ENCODE measurements around the gene GPANK1. TPM values are rescaled to one million over a fixed set of nuclear protein-coding genes. Genes with fewer than 3 reads are reported as not detected.

The GPANK1 gene
- total and polyA plus RNA-seq, 5 donors, result 16.8 to 24.6 (median 22.2) TPM

GRCh38 chr6:31705931-31706330, 41.1 kb upstream of the GPANK1 start:
- DNase-seq (no peak), ATAC-seq (no peak)
- intact Hi-C loops (cut with DNase I), result no loop called here
- no peak overlapping the region for H3K4me3 ChIP-seq (ENCODE audit: low read length)
- peaks cover 7% of the 10 kb centered on the region for H3K4me1 ChIP-seq (ENCODE audit: control insufficient read depth, insufficient read depth, low read length)
- H3K27me3 ChIP-seq (ENCODE audit: control insufficient read depth, insufficient read depth), result no peaks in the 10 kb centered on the region
- H3K9me3 ChIP-seq (ENCODE audit: control insufficient read depth, low read length), result no peaks in the 10 kb centered on the region
- WGBS, result 91% methylated on average over 6 of the region's 6 CpGs
- no peak overlapping the region for H3K27ac ChIP-seq (ENCODE audit: low read length)

- H3K27me3 ChIP-seq (ENCODE audit: control insufficient read depth, insufficient read depth), result no peaks in the 10 kb centered on the region
- peaks cover 7% of the 10 kb centered on the region for H3K4me1 ChIP-seq (ENCODE audit: control insufficient read depth, insufficient read depth, low read length)
- ATAC-seq (peak; percentile 98), DNase-seq (peak; percentile 99 to 100 (median 100))
- H3K9me3 ChIP-seq (ENCODE audit: control insufficient read depth, low read length), result no peaks in the 10 kb centered on the region
- intact Hi-C loops (cut with DNase I), result no loop called here
- peak within 1 kb of the TSS; percentile 84 for H3K4me3 ChIP-seq (ENCODE audit: low read length)
- 1% methylated on average over 54 of the region's 54 CpGs for WGBS
- H3K27ac ChIP-seq (ENCODE audit: low read length), result peak within 1 kb of the TSS; percentile 98
Observed at GRCh38 chr6:31702819-31703716, 38.3 kb upstream of the GPANK1 start, which contains the start of gene ABHD16A. ABHD16A (minus strand) TSS chr6:31703324; CDS start chr6:31703281, 43 bp downstream.

GRCh38 chr6:31702405-31702818, 37.6 kb upstream of the GPANK1 start:
- Histone ChIP-seq H3K27me3 (ENCODE audit: control insufficient read depth, insufficient read depth) (no peaks in the 10 kb centered on the region), H3K4me1 (ENCODE audit: control insufficient read depth, insufficient read depth, low read length) (peaks cover 7% of the 10 kb centered on the region), H3K4me3 (ENCODE audit: low read length) (peak overlapping the region; percentile 84), H3K9me3 (ENCODE audit: control insufficient read depth, low read length) (no peaks in the 10 kb centered on the region), H3K27ac (ENCODE audit: low read length) (peak overlapping the region; percentile 98)
- intact Hi-C loops (cut with DNase I), result no loop called here
- ATAC-seq (peak; percentile 8 to 33), DNase-seq (no peak)
- WGBS, result 1% methylated on average over 10 of the region's 10 CpGs

- Histone ChIP-seq H3K27ac (ENCODE audit: low read length) (peak overlapping the region; percentile 31), H3K4me1 (ENCODE audit: control insufficient read depth, insufficient read depth, low read length) (peaks cover 7% of the 10 kb centered on the region), H3K9me3 (ENCODE audit: control insufficient read depth, low read length) (no peaks in the 10 kb centered on the region), H3K4me3 (ENCODE audit: low read length) (peak overlapping the region; percentile 84), H3K27me3 (ENCODE audit: control insufficient read depth, insufficient read depth) (no peaks in the 10 kb centered on the region)
- 17% methylated on average over 7 of the region's 7 CpGs for WGBS
- ATAC-seq (no peak), DNase-seq (peak in 1 of 3 donors; percentile 49)
- intact Hi-C loops (cut with DNase I), result no loop called here
Observed at GRCh38 chr6:31701666-31702404, 37.0 kb upstream of the GPANK1 start.

GRCh38 chr6:31700740-31701401, 36.1 kb upstream of the GPANK1 start:
- H3K9me3 ChIP-seq (ENCODE audit: control insufficient read depth, low read length), result no peaks in the 10 kb centered on the region
- intact Hi-C loops (cut with DNase I), result no loop called here
- ATAC-seq (no peak), DNase-seq (no peak)
- WGBS, result 85% methylated on average over 5 of the region's 5 CpGs
- H3K4me1 ChIP-seq (ENCODE audit: control insufficient read depth, insufficient read depth, low read length), result peaks cover 7% of the 10 kb centered on the region
- H3K4me3 ChIP-seq (ENCODE audit: low read length), result no peak overlapping the region
- no peaks in the 10 kb centered on the region for H3K27me3 ChIP-seq (ENCODE audit: control insufficient read depth, insufficient read depth)
- H3K27ac ChIP-seq (ENCODE audit: low read length), result no peak overlapping the region

- Histone ChIP-seq H3K4me1 (ENCODE audit: control insufficient read depth, insufficient read depth, low read length) (peaks cover 7% of the 10 kb centered on the region), H3K27me3 (ENCODE audit: control insufficient read depth, insufficient read depth) (no peaks in the 10 kb centered on the region), H3K4me3 (ENCODE audit: low read length) (no peak overlapping the region), H3K27ac (ENCODE audit: low read length) (no peak overlapping the region), H3K9me3 (ENCODE audit: control insufficient read depth, low read length) (no peaks in the 10 kb centered on the region)
- no peak for ATAC-seq
- intact Hi-C loops (cut with DNase I), result no loop called here
- 39% methylated on average over 3 of the region's 3 CpGs for WGBS
- DNase-seq, result no peak
Observed at GRCh38 chr6:31697555-31697954, 32.8 kb upstream of the GPANK1 start.

- Histone ChIP-seq H3K9me3 (ENCODE audit: control insufficient read depth, low read length) (no peaks in the 10 kb centered on the region), H3K4me3 (ENCODE audit: low read length) (no peak overlapping the region), H3K27me3 (ENCODE audit: control insufficient read depth, insufficient read depth) (no peaks in the 10 kb centered on the region), H3K27ac (ENCODE audit: low read length) (no peak overlapping the region), H3K4me1 (ENCODE audit: control insufficient read depth, insufficient read depth, low read length) (no peaks in the 10 kb centered on the region)
- no peak for DNase-seq
- intact Hi-C loops (cut with DNase I), result no loop called here
- no peak for ATAC-seq
- WGBS, result 89% methylated on average over 6 of the region's 6 CpGs
Observed at GRCh38 chr6:31693535-31693934, 28.7 kb upstream of the GPANK1 start.

GRCh38 chr6:31692886-31693285, 28.1 kb upstream of the GPANK1 start:
- no peak overlapping the region for H3K4me3 ChIP-seq (ENCODE audit: low read length)
- intact Hi-C loops (cut with DNase I), result no loop called here
- ATAC-seq (no peak), DNase-seq (no peak)
- H3K27ac ChIP-seq (ENCODE audit: low read length), result no peak overlapping the region
- no peaks in the 10 kb centered on the region for H3K4me1 ChIP-seq (ENCODE audit: control insufficient read depth, insufficient read depth, low read length)
- WGBS, result 85% methylated on average over 9 of the region's 9 CpGs
- no peaks in the 10 kb centered on the region for H3K27me3 ChIP-seq (ENCODE audit: control insufficient read depth, insufficient read depth)
- H3K9me3 ChIP-seq (ENCODE audit: control insufficient read depth, low read length), result no peaks in the 10 kb centered on the region

GRCh38 chr6:31692353-31692752, 27.6 kb upstream of the GPANK1 start:
- ATAC-seq, result no peak
- no peak for DNase-seq
- no peaks in the 10 kb centered on the region for H3K9me3 ChIP-seq (ENCODE audit: control insufficient read depth, low read length)
- no peaks in the 10 kb centered on the region for H3K27me3 ChIP-seq (ENCODE audit: control insufficient read depth, insufficient read depth)
- intact Hi-C loops (cut with DNase I), result no loop called here
- H3K27ac ChIP-seq (ENCODE audit: low read length), result no peak overlapping the region
- no peak overlapping the region for H3K4me3 ChIP-seq (ENCODE audit: low read length)
- 76% methylated on average over 4 of the region's 4 CpGs for WGBS
- no peaks in the 10 kb centered on the region for H3K4me1 ChIP-seq (ENCODE audit: control insufficient read depth, insufficient read depth, low read length)

GRCh38 chr6:31691564-31692108, 26.8 kb upstream of the GPANK1 start:
- 94% methylated on average over 12 of the region's 12 CpGs for WGBS
- Histone ChIP-seq H3K4me1 (ENCODE audit: control insufficient read depth, insufficient read depth, low read length) (no peaks in the 10 kb centered on the region), H3K27me3 (ENCODE audit: control insufficient read depth, insufficient read depth) (no peaks in the 10 kb centered on the region), H3K9me3 (ENCODE audit: control insufficient read depth, low read length) (no peaks in the 10 kb centered on the region), H3K27ac (ENCODE audit: low read length) (no peak overlapping the region), H3K4me3 (ENCODE audit: low read length) (no peak overlapping the region)
- intact Hi-C loops (cut with DNase I), result no loop called here
- ATAC-seq (no peak), DNase-seq (no peak)
